Measurements from ENCODE around the gene TAMALIN.
"Not testable (repeated sequence)": the region's sequence is repeated elsewhere in the genome, so short reads cannot be mapped to it uniquely, and the experiment has no call there.

Gene TAMALIN

GRCh38 chr12:52006726-52007157 is at the start of gene TAMALIN:
Gene TAMALIN (plus strand): TSS chr12:52006946. CDS start chr12:52007020, 74 bp downstream.
- DNase-seq = peak; percentile 33

GRCh38 chr12:51958542-51958941 is 48.2 kb upstream of the TAMALIN start:
- no peak for DNase-seq

- no peak for DNase-seq
These were observed 47.5 kb upstream of the TAMALIN start for GRCh38 chr12:51959211-51959610.

GRCh38 chr12:51959921-51960320 is 46.8 kb upstream of the TAMALIN start:
- no peak for DNase-seq

- no peak for DNase-seq
These were observed 46.3 kb upstream of the TAMALIN start for GRCh38 chr12:51960488-51960887.

- no peak for DNase-seq
These were observed 45.9 kb upstream of the TAMALIN start for GRCh38 chr12:51960890-51961289.

GRCh38 chr12:51961834-51962233 is 44.9 kb upstream of the TAMALIN start:
- DNase-seq = no peak

GRCh38 chr12:51962737-51963136 is 44.0 kb upstream of the TAMALIN start:
- no peak for DNase-seq

GRCh38 chr12:51963477-51963876 is 43.3 kb upstream of the TAMALIN start:
- DNase-seq = no peak

- no peak for DNase-seq
These were observed 37.1 kb upstream of the TAMALIN start for GRCh38 chr12:51969643-51970042.

- no peak for DNase-seq
These were observed 35.7 kb upstream of the TAMALIN start for GRCh38 chr12:51970904-51971646.

GRCh38 chr12:51971679-51972421 is 34.9 kb upstream of the TAMALIN start:
- DNase-seq = no peak

- DNase-seq = no peak
These were observed 34.3 kb upstream of the TAMALIN start for GRCh38 chr12:51972422-51972812.

- DNase-seq = no peak
These were observed 33.9 kb upstream of the TAMALIN start for GRCh38 chr12:51972849-51973273.

- DNase-seq = no peak
These were observed 33.2 kb upstream of the TAMALIN start for GRCh38 chr12:51973560-51973959.

- no peak for DNase-seq
These were observed 32.1 kb upstream of the TAMALIN start for GRCh38 chr12:51974646-51975045.

- DNase-seq = no peak
These were observed 31.6 kb upstream of the TAMALIN start for GRCh38 chr12:51975196-51975595.

- DNase-seq = no peak
These were observed 30.2 kb upstream of the TAMALIN start for GRCh38 chr12:51976376-51977160.

- no peak for DNase-seq
These were observed 29.4 kb upstream of the TAMALIN start for GRCh38 chr12:51977320-51977753.

GRCh38 chr12:51979306-51979705 is 27.4 kb upstream of the TAMALIN start:
- not testable (repeated sequence) for DNase-seq

GRCh38 chr12:51980051-51980808 is 26.5 kb upstream of the TAMALIN start:
- peak; percentile 30 for DNase-seq

- no peak for DNase-seq
These were observed 26.0 kb upstream of the TAMALIN start for GRCh38 chr12:51980809-51981127.

GRCh38 chr12:51984657-51985056 is 22.1 kb upstream of the TAMALIN start:
- DNase-seq = no peak

Data from NCI-H1105 treated with DMSO at 0.1 percent for 48 hours (cell line).